DMS114 treated with DMSO at 0.1 percent for 48 hours (cell line): Measurements from ENCODE around the gene FBXO42.

ENCODE experiments used
- DNase-seq: peaks from one replicate; lab custom pipeline; 2025; ENCODE audit not compliant: unreplicated experiment; lab: John Stamatoyannopoulos, UW

Gene FBXO42

DNA sequence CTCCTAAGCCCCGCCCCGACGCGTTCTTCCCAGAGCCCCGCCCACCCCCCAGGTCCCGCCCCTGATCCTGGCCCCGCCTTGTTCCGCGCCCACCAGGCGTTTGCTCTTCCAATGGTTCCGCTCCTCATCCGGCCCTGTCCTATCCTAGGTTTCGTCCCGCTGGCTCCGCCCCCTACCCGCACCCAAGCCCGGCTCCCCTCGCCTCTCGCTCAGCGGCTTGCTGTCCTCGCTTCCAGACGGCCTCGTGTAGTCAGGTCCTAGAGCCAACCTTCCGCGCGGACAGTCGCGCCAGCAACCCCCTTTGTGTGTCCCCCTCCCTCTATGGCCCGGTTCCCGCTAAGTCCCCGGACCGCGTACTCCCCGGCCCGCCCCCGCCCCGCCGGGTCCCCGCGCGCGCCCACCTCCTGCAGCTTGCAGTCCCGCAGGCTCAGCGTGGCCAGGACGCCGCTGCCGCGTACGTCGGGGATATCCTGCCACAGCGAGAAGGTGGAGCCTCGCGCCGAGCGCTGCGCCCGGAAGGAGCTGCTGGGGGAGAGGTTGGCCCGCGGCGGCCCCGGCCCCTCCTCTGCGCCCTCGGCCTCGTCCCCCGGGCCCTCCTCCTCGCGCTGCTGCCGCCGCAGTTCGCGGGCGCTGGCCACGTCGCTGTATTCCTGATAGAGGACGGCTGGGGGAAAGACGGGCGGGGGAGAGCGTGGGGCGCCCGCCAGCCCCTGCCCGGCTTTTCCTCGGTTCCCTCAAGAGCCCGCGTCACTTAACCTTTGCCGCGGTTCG is 145.5 kb downstream of the FBXO42 start:
- DNase-seq, result peak; percentile 94

DNA sequence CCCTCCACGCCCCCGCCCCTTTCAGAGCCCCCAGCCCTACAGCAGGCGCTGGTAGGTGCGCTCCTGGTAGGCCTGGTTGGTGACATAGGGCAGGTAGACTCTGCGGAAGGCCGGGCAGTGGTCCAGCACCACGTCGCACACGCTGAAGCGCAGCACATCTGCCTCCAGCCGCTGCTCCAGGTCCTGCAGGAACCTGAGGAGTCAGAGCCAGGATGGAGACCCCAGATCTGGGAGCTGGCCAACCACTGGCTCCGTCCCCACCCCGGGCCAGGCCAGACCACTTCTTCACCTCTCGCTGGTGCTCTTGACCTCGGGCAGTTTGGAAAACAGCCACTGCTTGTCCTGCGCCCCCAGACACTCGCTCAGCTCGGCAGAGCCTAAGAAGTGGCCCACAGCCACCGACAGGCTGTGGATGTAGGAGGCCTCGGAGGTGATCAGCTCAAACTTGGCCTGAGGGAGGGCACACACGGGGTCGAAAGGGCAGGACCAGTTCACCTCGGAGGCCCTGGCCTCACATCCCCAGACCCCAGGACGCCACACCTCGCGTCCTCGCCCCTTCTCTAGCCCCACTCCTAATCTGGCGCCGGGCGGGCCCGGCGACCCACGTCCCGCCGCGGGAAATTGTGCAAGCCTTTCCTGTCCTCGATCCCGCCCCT is 146.3 kb downstream of the FBXO42 start:
- no peak for DNase-seq

- DNase-seq, result no peak
Measured at GRCh38 chr1:16205334-16205671, 147.0 kb downstream of the FBXO42 start.

- DNase-seq, result no peak
Measured at GRCh38 chr1:16204634-16205333, 147.5 kb downstream of the FBXO42 start.

GRCh38 chr1:16204216-16204615 is 148.1 kb downstream of the FBXO42 start:
- no peak for DNase-seq

- DNase-seq, result no peak
Measured at GRCh38 chr1:16203550-16203949, 148.7 kb downstream of the FBXO42 start.

- DNase-seq, result no peak
Measured at GRCh38 chr1:16202281-16203210, 149.7 kb downstream of the FBXO42 start.

DNA sequence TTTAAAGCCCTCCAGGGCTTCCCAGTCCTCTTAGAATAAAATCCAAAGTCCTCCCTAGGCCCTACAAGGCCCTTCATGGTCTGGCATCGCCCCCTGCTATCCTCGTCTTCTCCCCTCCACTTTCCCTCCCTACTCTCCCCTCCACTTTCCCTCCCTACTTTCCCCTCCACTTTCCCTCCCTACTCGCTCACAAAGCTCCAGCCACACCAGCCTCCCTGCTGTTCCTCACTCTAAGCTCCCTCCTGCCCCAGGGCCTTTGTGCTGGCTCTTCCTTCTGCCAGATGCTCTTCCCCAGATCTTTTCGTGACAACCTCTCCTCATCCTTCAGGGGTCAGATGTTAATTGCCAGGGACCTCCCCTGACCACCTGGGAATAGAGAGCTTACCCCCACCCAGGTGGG is 152.6 kb downstream of the FBXO42 start:
- DNase-seq, result no peak

GRCh38 chr1:16199157-16199501 is 153.2 kb downstream of the FBXO42 start:
- DNase-seq, result no peak

DNA sequence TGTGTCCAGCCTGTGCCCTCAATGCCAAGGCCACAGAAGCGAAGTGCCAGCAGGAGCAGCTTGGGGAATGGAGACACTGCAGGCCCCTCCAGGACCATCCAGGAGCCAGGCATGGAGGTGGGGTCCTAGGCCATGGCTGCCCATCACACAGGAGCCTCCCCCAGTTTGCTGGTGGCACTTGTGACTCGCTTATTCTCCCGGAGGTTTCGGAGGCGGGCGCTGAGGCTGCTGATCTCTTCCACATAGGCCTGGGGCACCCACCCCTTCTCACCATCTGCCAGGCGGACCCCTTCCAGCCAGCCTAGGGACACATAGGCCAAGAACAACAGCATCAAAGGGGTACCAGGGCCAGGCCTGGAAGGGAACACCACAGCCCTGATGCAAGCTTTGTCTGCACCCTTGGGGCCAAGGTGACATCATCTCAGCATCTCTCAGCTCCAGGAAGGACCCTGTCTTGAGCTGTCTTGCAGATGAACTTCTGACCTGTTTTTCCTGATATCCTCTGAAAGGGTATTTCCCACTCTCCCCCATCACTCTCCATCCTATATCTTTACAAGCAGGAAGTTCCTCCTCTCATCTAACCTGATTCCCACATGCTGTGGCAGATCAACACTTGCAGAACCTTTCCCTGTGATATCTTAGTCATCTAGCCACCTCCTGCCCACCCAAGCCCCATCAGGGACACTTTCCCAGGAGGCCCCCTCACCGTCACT is 153.7 kb downstream of the FBXO42 start:
- no peak for DNase-seq

- DNase-seq, result no peak
Measured at GRCh38 chr1:16196874-16197273, 155.4 kb downstream of the FBXO42 start.
